SU-DHL-6 (cell line): ENCODE data around the gene NOX3.
"Not testable (repeated sequence)": the region's sequence is repeated elsewhere in the genome, so short reads cannot be mapped to it uniquely, and the experiment has no call there.

ENCODE experiments used
- H2AFZ ChIP-seq: fragments of 200-600 bp; sonication (generic); 2 replicates; pipeline ENCODE4 v1.6.1; 2014; ENCODE audit warnings: low read depth, mild to moderate bottlenecking, moderate library complexity, mixed read lengths, antibody characterized with exemption, low read length; ENCODE audit not compliant: severe bottlenecking
- H3F3A ChIP-seq: fragments of 200-600 bp; shearing (Covaris generic); 2 replicates; pipeline ENCODE4 v1.6.0; 2016; ENCODE audit warnings: antibody characterized with exemption, mild to moderate bottlenecking; ENCODE audit not compliant: insufficient read depth
- H3K27ac ChIP-seq: fragments of 200-600 bp; sonication (generic); 2 replicates; pipeline ENCODE4 v1.5.1; 2016; ENCODE audit warnings: low read depth, mild to moderate bottlenecking, low read length, moderate library complexity, mixed read lengths
- H3K27me3 ChIP-seq: fragments of 200-600 bp; sonication (generic), shearing (Covaris generic); 2 replicates; pipeline ENCODE4 v1.6.0; 2014; ENCODE audit warnings: mild to moderate bottlenecking, low read length
- H3K36me3 ChIP-seq: fragments of 200-600 bp; sonication (generic); 2 replicates; pipeline ENCODE4 v1.6.1; 2014; ENCODE audit warnings: mild to moderate bottlenecking, low read length, mixed read lengths
- H3K4me2 ChIP-seq: fragments of 300-600, 200-600 bp; shearing (Covaris generic), sonication (generic); 2 replicates; pipeline ENCODE4 v1.6.0; 2014; ENCODE audit warnings: low read length, low read depth, mild to moderate bottlenecking; ENCODE audit not compliant: poor library complexity, severe bottlenecking
- H3K4me3 ChIP-seq: fragments of 200-600 bp; sonication (generic); 2 replicates; pipeline ENCODE4 v1.5.1; 2014; ENCODE audit warnings: antibody characterized with exemption, low read length, mild to moderate bottlenecking, mixed read lengths; ENCODE audit not compliant: insufficient read depth, poor library complexity, severe bottlenecking
- H3K79me2 ChIP-seq: fragments of 200-600 bp; sonication (generic); 2 replicates; pipeline ENCODE4 v1.6.1; 2014; ENCODE audit warnings: mild to moderate bottlenecking, low read length, moderate library complexity; ENCODE audit not compliant: insufficient read depth
- H3K9ac ChIP-seq: fragments of 200-600 bp; sonication (generic); 2 replicates; pipeline ENCODE4 v1.7.0; 2014; ENCODE audit warnings: mild to moderate bottlenecking, low read length
- H3K9me2 ChIP-seq: fragments of 200-600 bp; sonication (generic); replicated peaks from 2 replicates; pipeline ENCODE4 v1.6.1; 2014; ENCODE audit warnings: low read length; ENCODE audit not compliant: insufficient read depth
- H3K9me3 ChIP-seq: fragments of 200-600 bp; sonication (generic); 2 replicates; pipeline ENCODE4 v1.6.1; 2014; ENCODE audit warnings: low read length, mixed read lengths; ENCODE audit not compliant: insufficient read depth
- H4K20me1 ChIP-seq: fragments of 200-600 bp; sonication (generic); 2 replicates; pipeline ENCODE4 v1.6.1; 2014; ENCODE audit warnings: low read depth, mild to moderate bottlenecking, antibody characterized with exemption, low read length, moderate library complexity, mixed read lengths
- CTCF ChIP-seq: fragments of 200-600 bp; sonication (generic); IDR thresholded peaks from one replicate; pipeline ENCODE4 v1.5.1; 2017; ENCODE audit warnings: antibody characterized with exemption, mild to moderate bottlenecking, low read length, moderate library complexity; ENCODE audit not compliant: insufficient read depth, poor library complexity, severe bottlenecking
- EZH2phosphoT487 ChIP-seq: fragments of 200-600 bp; sonication (generic), shearing (Covaris generic); conservative IDR thresholded peaks from 2 replicates; pipeline ENCODE4 v1.6.1; 2018; ENCODE audit warnings: mild to moderate bottlenecking, antibody characterized with exemption, low read length, moderate library complexity, mixed read lengths

Gene NOX3

GRCh38 chr6:155492061-155492735 is 36.6 kb upstream of the NOX3 start:
- Histone ChIP-seq H3K4me2 (no peak overlapping the region), H4K20me1 (no peaks in the 10 kb centered on the region), H3K27me3 (no peaks in the 10 kb centered on the region), H3K27ac (no peak overlapping the region), H3F3A (no peaks in the 10 kb centered on the region), H3K36me3 (no peaks in the 10 kb centered on the region; the same call in 1 of the 2 replicates), H2AFZ (no peak overlapping the region), H3K9me2 (no peaks in the 10 kb centered on the region), H3K4me3 (no peak overlapping the region), H3K9me3 (no peaks in the 10 kb centered on the region), H3K79me2 (no peaks in the 10 kb centered on the region), H3K9ac (no peak overlapping the region)
- TF ChIP-seq CTCF (no peak), EZH2phosphoT487 (no peak)

- Histone ChIP-seq H3K9me3 (no peaks in the 10 kb centered on the region), H3K27ac (no peak overlapping the region)
These were observed 35.8 kb upstream of the NOX3 start for GRCh38 chr6:155491421-155491820.

GRCh38 chr6:155488197-155488596 is 32.6 kb upstream of the NOX3 start:
- H3K27ac ChIP-seq, H3K36me3 ChIP-seq, H3K79me2 ChIP-seq, H3K27me3 ChIP-seq, H3K9me3 ChIP-seq, H2AFZ ChIP-seq, H3F3A ChIP-seq, H3K9ac ChIP-seq, H3K9me2 ChIP-seq, H3K4me2 ChIP-seq, H3K4me3 ChIP-seq, H4K20me1 ChIP-seq: not testable (repeated sequence)

More at GRCh38 chr6:155491421-155491820, 35.8 kb upstream of the NOX3 start:
- Histone ChIP-seq H3K9ac (no peak overlapping the region), H2AFZ (no peak overlapping the region), H4K20me1 (no peaks in the 10 kb centered on the region), H3K36me3 (no peaks in the 10 kb centered on the region; the same call in 1 of the 2 replicates), H3K79me2 (no peaks in the 10 kb centered on the region), H3K9me2 (no peaks in the 10 kb centered on the region), H3K27me3 (no peaks in the 10 kb centered on the region), H3K4me3 (no peak overlapping the region), H3F3A (no peaks in the 10 kb centered on the region), H3K4me2 (no peak overlapping the region)
- TF ChIP-seq CTCF (no peak), EZH2phosphoT487 (no peak)

- Histone ChIP-seq H2AFZ (no peak overlapping the region), H3K79me2 (no peaks in the 10 kb centered on the region), H3K27me3 (no peaks in the 10 kb centered on the region), H3K9me2 (no peaks in the 10 kb centered on the region), H3F3A (no peaks in the 10 kb centered on the region), H3K4me2 (no peak overlapping the region), H4K20me1 (no peaks in the 10 kb centered on the region), H3K27ac (no peak overlapping the region), H3K36me3 (no peaks in the 10 kb centered on the region; the same call in 1 of the 2 replicates), H3K9me3 (no peaks in the 10 kb centered on the region), H3K9ac (no peak overlapping the region), H3K4me3 (no peak overlapping the region)
- TF ChIP-seq CTCF (no peak), EZH2phosphoT487 (no peak)
These were observed 31.9 kb upstream of the NOX3 start for GRCh38 chr6:155487371-155488130.
